GM12864 (cell line): ENCODE data around the gene TFEB.

Experiments
- DNase-seq: peaks from one replicate; pipeline ENCODE4 v3.0.0-alpha.2; 2011; ENCODE audit warnings: low read depth
- H3K4me3 ChIP-seq: 2 replicates; pipeline ENCODE4 v1.5.1; 2011; ENCODE audit warnings: mild to moderate bottlenecking, low read depth, low read length, control low read depth
- TF ChIP-seq, protein P1 (sequence below): IDR thresholded peaks from 2 replicates; pipeline ENCODE4 v1.5.1; 2011; ENCODE audit warnings: low read depth, mild to moderate bottlenecking, moderate library complexity, low read length, control low read depth, inconsistent platforms; ENCODE audit errors: missing control alignments

Gene TFEB

DNA sequence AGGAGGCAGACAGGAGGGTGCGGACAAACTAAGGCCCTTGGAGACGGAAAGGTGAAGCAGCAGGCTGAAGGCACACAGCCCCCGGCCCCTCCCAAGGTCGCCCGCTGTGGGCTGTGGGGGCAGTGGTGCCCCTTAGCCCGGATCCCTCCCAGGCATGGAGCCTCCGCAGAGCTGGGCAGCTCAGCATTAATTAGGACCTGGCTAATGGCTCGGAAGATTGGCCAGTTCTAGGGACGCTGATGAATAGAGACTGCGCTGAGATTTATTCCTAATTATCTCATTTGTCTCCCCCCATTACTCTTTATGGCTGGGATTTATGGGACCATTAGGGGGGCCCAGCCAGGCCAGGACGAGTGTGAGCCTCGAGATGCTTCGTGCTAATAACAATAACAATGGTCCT lies 76.8 kb downstream of the TFEB start:
- no peak for DNase-seq
- no peak overlapping the region for H3K4me3 ChIP-seq
- TF ChIP-seq, protein P1, sequence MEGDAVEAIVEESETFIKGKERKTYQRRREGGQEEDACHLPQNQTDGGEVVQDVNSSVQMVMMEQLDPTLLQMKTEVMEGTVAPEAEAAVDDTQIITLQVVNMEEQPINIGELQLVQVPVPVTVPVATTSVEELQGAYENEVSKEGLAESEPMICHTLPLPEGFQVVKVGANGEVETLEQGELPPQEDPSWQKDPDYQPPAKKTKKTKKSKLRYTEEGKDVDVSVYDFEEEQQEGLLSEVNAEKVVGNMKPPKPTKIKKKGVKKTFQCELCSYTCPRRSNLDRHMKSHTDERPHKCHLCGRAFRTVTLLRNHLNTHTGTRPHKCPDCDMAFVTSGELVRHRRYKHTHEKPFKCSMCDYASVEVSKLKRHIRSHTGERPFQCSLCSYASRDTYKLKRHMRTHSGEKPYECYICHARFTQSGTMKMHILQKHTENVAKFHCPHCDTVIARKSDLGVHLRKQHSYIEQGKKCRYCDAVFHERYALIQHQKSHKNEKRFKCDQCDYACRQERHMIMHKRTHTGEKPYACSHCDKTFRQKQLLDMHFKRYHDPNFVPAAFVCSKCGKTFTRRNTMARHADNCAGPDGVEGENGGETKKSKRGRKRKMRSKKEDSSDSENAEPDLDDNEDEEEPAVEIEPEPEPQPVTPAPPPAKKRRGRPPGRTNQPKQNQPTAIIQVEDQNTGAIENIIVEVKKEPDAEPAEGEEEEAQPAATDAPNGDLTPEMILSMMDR = no peak

DNA sequence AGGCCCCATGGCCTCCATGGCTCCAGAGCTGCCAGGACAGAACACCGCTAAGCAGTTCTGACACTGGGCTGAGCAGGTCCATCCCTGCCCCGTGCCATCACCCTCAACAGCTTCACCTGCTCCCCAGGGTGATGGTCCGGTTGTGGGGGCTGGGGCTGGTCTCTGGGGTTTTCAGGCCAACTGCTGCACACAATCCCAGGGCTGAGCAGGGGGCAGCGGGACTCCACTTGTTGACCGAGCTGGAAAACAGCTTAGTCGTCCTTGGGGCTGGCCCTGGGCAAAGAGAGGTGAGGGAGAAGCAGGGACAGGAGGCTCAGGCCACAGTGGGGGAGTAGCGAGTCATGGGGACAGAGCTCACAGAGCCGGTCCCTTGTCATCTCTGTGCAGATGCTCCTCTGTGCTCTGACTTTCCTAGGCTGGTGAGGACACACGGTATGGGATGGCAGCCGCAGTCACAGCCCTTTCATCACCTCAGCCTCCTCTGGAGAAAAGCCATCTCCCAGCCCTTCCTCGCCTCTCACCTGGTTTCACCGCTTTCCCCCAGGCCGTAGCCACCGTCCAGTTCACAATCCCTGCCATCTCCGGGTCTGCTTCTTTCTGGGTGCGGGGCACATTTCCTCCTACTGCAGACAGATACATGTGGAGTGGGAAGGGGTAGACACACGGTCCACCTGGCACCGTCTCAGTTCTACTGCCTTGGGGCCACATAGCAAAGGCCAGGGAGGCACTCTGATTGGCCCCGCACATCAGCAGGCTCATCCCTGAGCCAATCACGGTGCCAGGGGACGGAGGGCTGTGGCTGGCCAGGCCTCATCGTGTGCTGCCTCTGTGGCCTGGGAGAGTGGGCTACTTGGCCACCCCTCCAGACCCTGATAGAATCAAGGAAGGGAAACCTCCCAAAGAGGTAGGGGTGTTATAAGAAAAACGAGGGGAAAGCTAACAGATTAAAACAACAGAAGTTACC lies 78.0 kb downstream of the TFEB start:
- H3K4me3 ChIP-seq = no peak overlapping the region
- TF ChIP-seq, protein P1 = no peak
- no peak for DNase-seq

DNA sequence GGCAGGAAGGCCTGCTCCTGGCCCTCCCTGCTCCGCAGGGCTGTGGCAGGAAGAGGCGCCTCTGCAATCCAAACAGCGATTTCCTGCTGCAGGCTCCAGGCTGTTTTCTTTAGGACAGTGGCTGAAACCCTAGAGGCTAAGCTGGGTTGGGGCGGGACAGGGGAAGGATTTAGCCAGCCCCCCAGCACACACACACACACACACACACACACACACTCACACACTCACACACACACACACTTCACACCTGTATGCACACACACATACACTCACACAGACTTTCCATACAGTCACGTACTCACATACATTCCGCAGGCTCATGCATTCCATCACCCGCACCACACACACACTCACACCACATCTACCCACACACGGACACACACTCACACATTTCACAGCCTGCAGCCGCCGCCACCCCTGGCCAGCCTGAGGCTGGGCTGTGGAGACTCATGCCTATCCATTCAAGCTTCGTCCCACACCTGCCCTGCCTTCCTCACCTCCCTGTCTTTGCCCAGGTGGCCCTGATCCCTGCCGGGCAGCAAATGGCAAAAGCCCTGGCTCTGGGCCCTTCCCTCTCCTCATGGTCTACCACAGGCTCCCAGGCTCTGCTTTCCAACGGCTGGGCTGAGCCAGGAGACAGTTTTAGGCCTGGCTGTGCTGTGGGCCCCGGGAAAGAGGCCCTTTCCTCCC lies 79.3 kb downstream of the TFEB start:
- no peak overlapping the region for H3K4me3 ChIP-seq
- DNase-seq = no peak
- TF ChIP-seq, protein P1 = no peak

DNA sequence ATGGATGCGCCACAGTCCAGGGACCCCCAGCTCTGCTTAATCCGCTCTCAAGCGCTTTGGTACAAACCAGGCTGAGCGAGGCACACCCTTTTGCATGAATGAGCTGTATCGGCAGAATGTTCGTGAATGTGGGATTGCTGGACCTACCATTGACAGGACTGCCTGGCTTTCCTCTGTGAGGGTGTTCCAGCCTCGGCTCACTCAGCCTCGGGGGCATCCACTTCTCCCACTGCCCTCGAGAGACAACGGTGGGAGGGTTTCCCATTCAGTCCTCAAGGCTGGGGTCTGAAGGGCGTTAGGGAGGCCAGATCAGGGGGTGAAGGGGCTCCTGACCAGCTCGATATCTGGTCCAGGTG lies 79.8 kb downstream of the TFEB start:
- H3K4me3 ChIP-seq = no peak overlapping the region
- TF ChIP-seq, protein P1 = no peak
- DNase-seq = no peak

DNA sequence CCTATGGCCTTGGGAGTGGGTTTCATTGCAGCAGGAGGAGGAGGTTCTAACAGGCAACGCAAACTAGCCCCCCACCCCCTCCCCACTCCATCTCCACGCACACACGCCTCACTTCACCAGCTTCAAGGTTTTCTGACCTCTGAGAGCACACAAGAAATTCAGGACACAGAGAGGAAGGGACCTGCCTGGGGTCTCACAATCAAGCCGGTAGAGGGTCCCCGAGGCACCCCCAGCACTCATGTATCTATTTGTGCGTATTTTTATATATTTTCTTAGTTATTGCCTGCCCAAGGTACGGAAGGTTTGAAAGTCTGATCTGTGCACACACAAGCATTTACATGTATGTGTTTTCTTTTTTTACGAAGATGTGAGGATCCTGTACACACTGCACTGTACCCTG lies 80.2 kb downstream of the TFEB start:
- TF ChIP-seq, protein P1 = no peak
- no peak overlapping the region for H3K4me3 ChIP-seq
- DNase-seq = no peak

DNA sequence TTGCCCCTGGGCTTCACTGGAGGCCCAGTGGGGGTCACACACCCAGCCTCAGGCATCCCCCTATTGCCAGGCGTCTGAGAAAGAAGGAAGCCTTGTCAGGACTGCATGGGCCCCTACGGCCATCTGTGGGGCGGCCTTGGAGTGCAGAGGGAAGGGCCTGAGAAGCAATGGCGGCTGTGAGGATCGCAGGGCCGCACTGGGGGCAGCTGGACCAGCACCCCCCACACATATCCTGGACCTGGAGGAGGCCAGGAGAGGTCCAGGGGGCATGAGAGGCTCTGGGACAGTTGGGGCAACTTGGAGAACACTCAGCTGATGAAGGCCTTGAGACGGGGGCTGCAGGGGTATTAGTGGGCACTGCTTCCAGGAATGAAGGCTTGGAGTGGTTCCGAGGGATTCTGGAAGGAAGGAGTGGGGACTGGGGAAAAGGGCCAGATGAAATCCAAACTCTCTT lies 80.7 kb downstream of the TFEB start:
- TF ChIP-seq, protein P1 = no peak
- H3K4me3 ChIP-seq = no peak overlapping the region
- DNase-seq = no peak
